ENCODE measurements around the gene COL27A1.
A peak's percentile ranks its signal among the peaks of the same experiment; 100 is the strongest.

COL27A1 gene

DNA sequence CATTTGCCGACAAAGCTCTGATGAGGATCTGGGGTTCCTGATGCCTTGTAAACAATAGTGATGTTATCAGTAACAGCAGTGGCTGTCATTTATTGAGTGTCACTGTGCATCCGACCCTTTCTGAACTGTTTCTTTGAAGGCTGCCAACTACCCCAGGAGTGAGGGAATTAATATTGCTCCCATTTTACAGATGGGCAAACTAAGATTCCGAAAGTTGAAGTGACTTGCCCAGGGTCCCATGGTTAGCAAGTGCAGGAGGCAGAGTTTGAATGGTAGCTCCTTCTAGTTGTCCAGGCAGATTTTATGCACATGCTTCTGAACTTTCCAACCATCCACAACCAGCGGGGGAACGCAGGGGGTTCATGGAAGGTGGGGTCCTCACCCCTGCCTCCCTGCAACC, 81.9 kb downstream of the COL27A1 start:
- no peak for DNase-seq (ENCODE audit: low read depth)

DNA sequence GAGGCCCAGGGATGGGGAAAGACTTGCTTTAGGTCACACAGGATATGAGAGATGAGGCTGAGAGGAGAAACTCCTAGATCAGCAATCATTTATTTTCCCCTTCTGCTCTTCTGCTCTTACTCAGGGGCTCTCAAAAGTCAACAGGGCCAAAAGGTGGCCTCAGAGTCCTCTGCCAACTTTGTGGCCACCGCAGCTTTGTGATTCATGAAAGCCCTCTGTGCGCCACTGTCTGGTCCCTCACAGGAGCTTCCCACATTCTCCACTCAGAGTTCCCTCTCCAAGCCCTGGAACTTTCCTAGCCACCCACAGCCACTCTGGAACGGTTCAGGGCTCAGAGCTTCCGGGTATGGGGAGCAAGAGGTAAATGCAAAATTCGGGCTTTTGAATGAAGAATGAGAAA, 82.4 kb downstream of the COL27A1 start:
- no peak overlapping the region for H3K4me3 ChIP-seq (replicated peaks; ENCODE audit: low read depth, low read length)
- TF ChIP-seq, protein P1, sequence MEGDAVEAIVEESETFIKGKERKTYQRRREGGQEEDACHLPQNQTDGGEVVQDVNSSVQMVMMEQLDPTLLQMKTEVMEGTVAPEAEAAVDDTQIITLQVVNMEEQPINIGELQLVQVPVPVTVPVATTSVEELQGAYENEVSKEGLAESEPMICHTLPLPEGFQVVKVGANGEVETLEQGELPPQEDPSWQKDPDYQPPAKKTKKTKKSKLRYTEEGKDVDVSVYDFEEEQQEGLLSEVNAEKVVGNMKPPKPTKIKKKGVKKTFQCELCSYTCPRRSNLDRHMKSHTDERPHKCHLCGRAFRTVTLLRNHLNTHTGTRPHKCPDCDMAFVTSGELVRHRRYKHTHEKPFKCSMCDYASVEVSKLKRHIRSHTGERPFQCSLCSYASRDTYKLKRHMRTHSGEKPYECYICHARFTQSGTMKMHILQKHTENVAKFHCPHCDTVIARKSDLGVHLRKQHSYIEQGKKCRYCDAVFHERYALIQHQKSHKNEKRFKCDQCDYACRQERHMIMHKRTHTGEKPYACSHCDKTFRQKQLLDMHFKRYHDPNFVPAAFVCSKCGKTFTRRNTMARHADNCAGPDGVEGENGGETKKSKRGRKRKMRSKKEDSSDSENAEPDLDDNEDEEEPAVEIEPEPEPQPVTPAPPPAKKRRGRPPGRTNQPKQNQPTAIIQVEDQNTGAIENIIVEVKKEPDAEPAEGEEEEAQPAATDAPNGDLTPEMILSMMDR (IDR thresholded peaks at IDR 0.05; ENCODE audit: low read length, missing control alignments) = no peak
- DNase-seq (ENCODE audit: low read depth) = no peak

More for the DNA sequence above, 81.9 kb downstream of the COL27A1 start:
- TF ChIP-seq, protein P1 (IDR thresholded peaks at IDR 0.05; ENCODE audit: low read length, missing control alignments) = no peak
- H3K4me3 ChIP-seq (replicated peaks; ENCODE audit: low read depth, low read length) = no peak overlapping the region

DNA sequence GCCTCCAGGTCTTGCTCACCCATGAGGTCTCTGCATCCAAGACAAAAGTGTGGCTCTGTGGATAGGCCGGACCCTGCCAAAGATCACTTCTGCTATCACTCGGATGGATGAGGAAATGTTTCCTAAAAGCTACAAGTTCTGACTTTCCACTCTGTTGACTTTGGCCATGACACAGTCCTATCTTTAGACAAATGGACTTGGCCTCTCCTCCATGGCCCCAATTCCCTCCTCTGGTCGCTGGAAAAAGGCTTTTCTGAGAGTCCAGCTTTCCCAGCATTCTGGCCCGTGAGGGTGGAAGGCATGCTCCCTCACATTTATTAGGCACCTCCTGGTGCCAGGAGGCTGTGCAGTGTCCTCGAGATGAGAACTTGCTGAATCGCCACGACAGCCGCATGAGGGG, 83.1 kb downstream of the COL27A1 start:
- peak; percentile 28 for DNase-seq (ENCODE audit: low read depth)
- TF ChIP-seq, protein P1 (IDR thresholded peaks at IDR 0.05; ENCODE audit: low read length, missing control alignments) = no peak
- no peak overlapping the region for H3K4me3 ChIP-seq (replicated peaks; ENCODE audit: low read depth, low read length)

DNA sequence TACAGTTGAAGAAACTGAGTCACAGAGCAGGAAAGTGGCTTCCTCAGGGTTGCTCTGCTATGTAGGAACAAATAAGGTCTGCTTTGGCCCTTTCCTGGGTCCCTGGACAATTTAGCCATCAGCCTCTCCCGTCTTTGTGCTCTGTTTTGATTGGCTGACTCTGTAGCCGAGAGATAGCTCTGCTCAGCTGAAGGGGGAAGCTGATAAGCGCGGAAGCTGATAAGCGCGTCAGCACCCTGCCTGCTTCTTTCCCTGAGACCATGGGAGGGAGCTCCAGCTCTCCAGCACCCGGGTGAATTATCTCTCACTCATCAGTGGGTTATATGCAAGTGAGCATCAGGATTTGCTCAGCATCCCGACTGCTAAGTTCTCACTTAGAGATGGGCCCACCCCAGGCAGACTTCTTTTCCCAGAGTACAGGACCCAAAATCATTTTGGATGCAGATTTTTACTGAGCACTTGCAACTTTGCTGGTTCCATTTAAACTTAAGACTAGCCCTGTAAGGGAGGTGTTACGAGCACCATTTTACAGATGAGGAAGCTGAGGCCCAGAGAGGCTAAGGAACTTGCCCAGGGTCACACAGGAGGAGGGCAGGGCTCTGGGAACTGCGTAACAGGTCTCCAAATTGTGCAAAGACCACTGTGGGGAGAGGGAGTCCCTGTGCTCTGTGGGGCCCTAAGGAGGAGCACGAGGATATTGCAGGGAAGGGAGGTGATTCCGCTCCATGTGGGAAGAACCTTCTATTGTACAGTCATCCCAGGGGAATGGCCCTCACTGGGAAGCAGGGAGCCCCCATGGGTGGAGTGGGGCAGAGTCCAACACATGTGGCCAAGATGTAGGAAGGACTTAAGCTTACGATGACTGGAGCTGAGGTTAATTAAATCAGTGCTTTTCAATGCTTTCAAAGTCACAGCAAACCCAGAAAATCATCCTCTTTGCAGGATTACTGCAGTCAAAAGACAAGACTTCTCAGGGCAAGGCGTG, 83.8 kb downstream of the COL27A1 start:
- H3K4me3 ChIP-seq (replicated peaks; ENCODE audit: low read depth, low read length) = no peak overlapping the region
- DNase-seq (ENCODE audit: low read depth) = peak; percentile 47
- TF ChIP-seq, protein P1 (IDR thresholded peaks at IDR 0.05; ENCODE audit: low read length, missing control alignments) = peak; percentile 51

DNA sequence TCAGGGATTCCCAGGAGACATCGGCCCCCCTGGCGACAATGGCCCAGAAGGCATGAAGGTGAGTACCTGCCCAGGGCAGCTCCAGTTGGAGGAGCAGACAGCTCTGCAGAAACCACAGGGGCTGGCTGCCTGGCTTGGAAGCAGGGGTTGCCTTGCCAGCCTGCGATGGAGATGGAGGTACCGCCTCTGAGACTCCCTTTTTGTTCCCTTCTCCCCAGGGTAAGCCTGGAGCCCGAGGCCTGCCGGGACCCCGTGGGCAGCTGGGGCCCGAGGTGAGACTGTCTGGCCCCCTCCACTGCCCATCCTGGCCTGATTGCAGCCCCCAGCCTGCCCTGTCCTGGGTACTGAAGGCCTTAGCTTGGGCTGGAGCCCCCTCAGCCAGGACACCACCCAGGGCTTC, 84.9 kb downstream of the COL27A1 start:
- no peak for DNase-seq (ENCODE audit: low read depth)
- TF ChIP-seq, protein P1 (IDR thresholded peaks at IDR 0.05; ENCODE audit: low read length, missing control alignments) = no peak
- no peak overlapping the region for H3K4me3 ChIP-seq (replicated peaks; ENCODE audit: low read depth, low read length)

DNA sequence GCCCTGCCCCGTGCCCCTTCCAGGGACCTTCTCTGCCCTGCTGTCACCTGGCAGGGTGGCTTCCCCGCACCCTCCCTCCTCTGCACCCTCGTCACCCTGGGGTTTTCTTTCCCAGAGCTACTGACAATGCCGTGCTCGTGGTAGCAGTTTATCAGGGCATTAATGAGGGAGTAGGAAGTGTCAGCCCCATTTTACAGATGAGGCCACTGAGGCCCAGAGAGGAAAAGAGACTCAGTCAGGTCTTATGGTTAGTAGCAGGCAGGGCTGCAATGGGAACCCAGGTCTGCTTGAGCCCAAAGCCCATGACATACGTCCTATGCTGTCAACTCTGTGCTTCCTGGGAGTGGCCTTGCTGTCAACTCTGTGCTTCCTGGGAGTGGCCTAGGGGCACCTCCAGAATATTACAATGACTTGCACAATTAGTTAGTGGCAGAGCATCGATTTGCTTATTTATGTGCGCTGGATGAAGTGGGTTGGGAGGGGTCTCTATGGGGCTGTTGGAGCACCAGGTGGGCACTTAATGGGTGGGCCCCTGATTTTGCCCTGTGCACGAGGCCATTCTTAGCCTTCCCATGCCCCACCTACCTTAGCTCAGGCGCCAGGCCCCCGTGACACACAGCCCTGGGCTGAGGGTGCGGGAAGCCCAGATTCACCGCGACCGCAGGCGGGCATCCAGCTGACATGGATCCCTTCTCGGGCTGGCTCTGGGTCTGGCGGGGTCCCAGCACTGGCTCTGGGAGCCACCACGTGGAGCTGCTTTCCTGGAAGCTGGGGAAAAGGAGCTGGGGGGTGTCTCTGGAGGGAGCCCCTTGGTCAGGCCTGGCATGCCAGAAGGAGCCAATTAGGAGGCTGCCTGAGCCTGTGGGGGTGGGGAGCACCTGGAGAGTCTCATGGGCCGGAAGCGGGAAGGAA, 85.6 kb downstream of the COL27A1 start:
- no peak overlapping the region for H3K4me3 ChIP-seq (replicated peaks; ENCODE audit: low read depth, low read length)
- TF ChIP-seq, protein P1 (IDR thresholded peaks at IDR 0.05; ENCODE audit: low read length, missing control alignments) = no peak
- no peak for DNase-seq (ENCODE audit: low read depth)
